Liver (tissue), 9 donors: Measurements from ENCODE around the gene MRPL24. TPM values are rescaled to one million over a fixed set of nuclear protein-coding genes. Genes with fewer than 3 reads are reported as not detected.

ENCODE experiments used
- DNase-seq: peaks from one replicate; pipeline ENCODE4 v3.0.0-alpha.2; 2017; ENCODE audit warnings: low spot score
- H3K27ac ChIP-seq, 2 donors: one replicate each; pipeline ENCODE4 v1.7.0; 2013; ENCODE audit warnings: inconsistent platforms in 2 of 2, low read length in 2 of 2, control low read depth in 1 of 2, low read depth in 1 of 2, mild to moderate bottlenecking in 1 of 2
- H3K27me3 ChIP-seq, 4 donors: one replicate each; pipeline versions ENCODE4 v1.6.1 to v1.7.0; 2013; ENCODE audit warnings: low read length in 3 of 4, inconsistent platforms in 1 of 4, mild to moderate bottlenecking in 1 of 4, moderate library complexity in 1 of 4; ENCODE audit not compliant: control insufficient read depth in 4 of 4, insufficient read depth in 4 of 4
- H3K36me3 ChIP-seq, 4 donors: one replicate each; pipeline versions ENCODE4 v1.6.1 to v1.7.0; 2013; ENCODE audit warnings: low read length in 3 of 4, mild to moderate bottlenecking in 3 of 4, low read depth in 1 of 4, moderate library complexity in 1 of 4; ENCODE audit not compliant: control insufficient read depth in 4 of 4, insufficient read depth in 3 of 4
- H3K4me1 ChIP-seq, 4 donors: one replicate each; pipeline versions ENCODE4 v1.6.1 to v1.7.0; 2013; ENCODE audit warnings: low read length in 3 of 4, mild to moderate bottlenecking in 3 of 4, moderate library complexity in 1 of 4; ENCODE audit not compliant: control insufficient read depth in 4 of 4, insufficient read depth in 4 of 4
- H3K4me3 ChIP-seq, 3 donors: one replicate each; pipeline versions ENCODE4 v1.6.1 to v1.7.0; 2013; ENCODE audit warnings: low read length in 3 of 3, control low read depth in 1 of 3, low read depth in 1 of 3, mild to moderate bottlenecking in 1 of 3
- H3K9ac ChIP-seq, 2 donors: one replicate each; pipeline ENCODE4 v1.7.0; 2013; ENCODE audit warnings: low read length in 2 of 2, mild to moderate bottlenecking in 2 of 2, moderate library complexity in 2 of 2, control low read depth in 1 of 2, low read depth in 1 of 2
- H3K9me3 ChIP-seq, 4 donors: one replicate each; pipeline versions ENCODE4 v1.6.1 to v1.7.0; 2013; ENCODE audit warnings: low read length in 3 of 4; ENCODE audit not compliant: control insufficient read depth in 4 of 4
- ATF3 ChIP-seq: IDR thresholded peaks from 2 replicates; pipeline ENCODE4 v1.6.1; 2016; ENCODE audit warnings: antibody characterized with exemption
- CTCF ChIP-seq: fragments of 150-350 bp; IDR thresholded peaks from 2 replicates; pipeline ENCODE4 v1.5.1; 2017; ENCODE audit warnings: improper control_type of control experiment, low read depth, low read length; ENCODE audit not compliant: missing input control
- EGR1 ChIP-seq, 2 donors: IDR thresholded peaks; 2 replicates each; pipeline ENCODE4 v1.6.1; 2016 to 2018; ENCODE audit warnings: antibody characterized with exemption in 2 of 2, low read depth in 2 of 2
- FOXA1 ChIP-seq: IDR thresholded peaks from 2 replicates; pipeline ENCODE4 v1.6.1; 2016; ENCODE audit warnings: antibody characterized with exemption
- FOXA2 ChIP-seq: IDR thresholded peaks from 2 replicates; pipeline ENCODE4 v1.6.1; 2016; ENCODE audit warnings: antibody characterized with exemption
- GABPA ChIP-seq, 2 donors: IDR thresholded peaks in 1 of 2; conservative IDR thresholded peaks in 1 of 2; 2 replicates each; pipeline ENCODE4 v1.6.1; 2016; ENCODE audit warnings: antibody characterized with exemption in 2 of 2, mild to moderate bottlenecking in 1 of 2, moderate library complexity in 1 of 2
- HNF4A ChIP-seq, 2 donors: conservative IDR thresholded peaks; 2 replicates each; pipeline ENCODE4 v1.6.1; 2016; ENCODE audit warnings: antibody characterized with exemption in 2 of 2, mild to moderate bottlenecking in 2 of 2
- JUND ChIP-seq, 2 donors: IDR thresholded peaks; 2 replicates each; pipeline ENCODE4 v1.6.1; 2016; ENCODE audit warnings: antibody characterized with exemption in 2 of 2
- MAX ChIP-seq: IDR thresholded peaks from 2 replicates; pipeline ENCODE4 v1.6.1; 2016; ENCODE audit warnings: antibody characterized with exemption
- NR2F2 ChIP-seq: IDR thresholded peaks from 2 replicates; pipeline ENCODE4 v1.6.1; 2016; ENCODE audit warnings: antibody characterized with exemption
- RAD21 ChIP-seq, 2 donors: IDR thresholded peaks; 2 replicates each; pipeline ENCODE4 v1.6.1; 2016; ENCODE audit warnings: antibody characterized with exemption in 2 of 2, mild to moderate bottlenecking in 2 of 2
- REST ChIP-seq: IDR thresholded peaks from 2 replicates; pipeline ENCODE4 v1.6.1; 2016; ENCODE audit warnings: antibody characterized with exemption, mild to moderate bottlenecking
- RXRA ChIP-seq, 2 donors: IDR thresholded peaks; 2 replicates each; pipeline ENCODE4 v1.6.1; 2017 to 2018; ENCODE audit warnings: antibody characterized with exemption in 2 of 2, mild to moderate bottlenecking in 1 of 2
- SP1 ChIP-seq: IDR thresholded peaks from 2 replicates; pipeline ENCODE4 v1.6.1; 2018; ENCODE audit warnings: antibody characterized with exemption, mild to moderate bottlenecking
- TAF1 ChIP-seq: conservative IDR thresholded peaks from 2 replicates; pipeline ENCODE4 v1.6.1; 2016; ENCODE audit warnings: antibody characterized with exemption, mild to moderate bottlenecking
- YY1 ChIP-seq: IDR thresholded peaks from 2 replicates; pipeline ENCODE4 v1.6.1; 2016; ENCODE audit warnings: antibody characterized with exemption, mild to moderate bottlenecking
- ZBTB33 ChIP-seq: IDR thresholded peaks from 2 replicates; pipeline ENCODE4 v1.6.1; 2016; ENCODE audit warnings: antibody characterized with exemption
- WGBS: extraction: QIAGEN DNeasy Blood & Tissue Kit; methylation state at CpG from one replicate; pipeline ENCODE4 v1.1.7; 2013; 5-methylcytosine and 5-hydroxymethylcytosine counted together
- polyA plus RNA-seq, 2 donors: library from polyadenylated mRNA; stranded (reverse) in 1 of 2; unstranded in 1 of 2; fragments of 200-250 nt in 1 of 2; fragments of >200 nt in 1 of 2; fragmentation: Nextera tagmentation in 1 of 2; extraction: Ambion mirVana in 1 of 2; gene quantifications; one replicate each; pipeline versions ENCODE4 v1.2.1 to v1.2.3, GENCODE V29; 2013 to 2015
- total RNA-seq, 2 donors: library from RNA; depleted of rRNA; stranded (reverse); fragments of >200 nt; gene quantifications; one replicate each; pipeline ENCODE4 v1.2.3, GENCODE V29; 2014
- donor health status: healthy.
- donor health status: healthy.
- donor health status: healthy.
- donor health status: healthy.
- donor health status: healthy.

The MRPL24 gene
- total and polyA plus RNA-seq, 4 donors = 26.2 to 123 (median 61.1) TPM

GRCh38 chr1:156717351-156717750, 23.5 kb downstream of the MRPL24 start:
- H3K36me3 ChIP-seq = peaks cover 2 to 13% (median 11%) of the 10 kb centered on the region in 4 donors

More at GRCh38 chr1:156717351-156717750, 23.5 kb downstream of the MRPL24 start:
- H3K27ac ChIP-seq = no peak overlapping the region
- H3K9me3 ChIP-seq = no peaks in the 10 kb centered on the region
- H3K4me3 ChIP-seq = no peak overlapping the region
- 93% methylated on average over 4 of the region's 4 CpGs for WGBS
- peaks cover 0 to 2% (median 0%) of the 10 kb centered on the region in 4 donors for H3K4me1 ChIP-seq
- H3K9ac ChIP-seq = no peak overlapping the region
- TF ChIP-seq RAD21 (IDR thresholded peaks at IDR 0.05) = no peak
- no peak for TF ChIP-seq GABPA (IDR thresholded peaks at IDR 0.05 in 1 of 2, conservative IDR thresholded peaks at IDR 0.05 in 1 of 2)
- no peak for TF ChIP-seq TAF1
- no peak for TF ChIP-seq EGR1 (IDR thresholded peaks at IDR 0.05; ENCODE audit: low read depth in 2 of 2)
- no peak for TF ChIP-seq HNF4A (conservative IDR thresholded peaks at IDR 0.05)
- TF ChIP-seq RXRA (IDR thresholded peaks at IDR 0.05) = no peak
- TF ChIP-seq SP1 = no peak
- no peak for TF ChIP-seq FOXA2
- TF ChIP-seq NR2F2 = no peak
- TF ChIP-seq MAX = no peak
- no peak for TF ChIP-seq YY1
- no peak for TF ChIP-seq FOXA1
- no peak for TF ChIP-seq JUND (IDR thresholded peaks at IDR 0.05)
- no peak for TF ChIP-seq ATF3
- no peak for TF ChIP-seq CTCF
- no peak for TF ChIP-seq REST
- TF ChIP-seq ZBTB33 = no peak
- H3K27me3 ChIP-seq = no peaks in the 10 kb centered on the region
- DNase-seq = no peak
